ENCODE data around the gene NEAT1. TPM values are rescaled to one million over a fixed set of nuclear protein-coding genes. Genes with fewer than 3 reads are reported as not detected.
A peak's percentile ranks its signal among the peaks of the same experiment; 100 is the strongest.

The NEAT1 gene
- total and polyA plus RNA-seq, 11 donors, result 17.0 to 760 (median 507) TPM

DNA sequence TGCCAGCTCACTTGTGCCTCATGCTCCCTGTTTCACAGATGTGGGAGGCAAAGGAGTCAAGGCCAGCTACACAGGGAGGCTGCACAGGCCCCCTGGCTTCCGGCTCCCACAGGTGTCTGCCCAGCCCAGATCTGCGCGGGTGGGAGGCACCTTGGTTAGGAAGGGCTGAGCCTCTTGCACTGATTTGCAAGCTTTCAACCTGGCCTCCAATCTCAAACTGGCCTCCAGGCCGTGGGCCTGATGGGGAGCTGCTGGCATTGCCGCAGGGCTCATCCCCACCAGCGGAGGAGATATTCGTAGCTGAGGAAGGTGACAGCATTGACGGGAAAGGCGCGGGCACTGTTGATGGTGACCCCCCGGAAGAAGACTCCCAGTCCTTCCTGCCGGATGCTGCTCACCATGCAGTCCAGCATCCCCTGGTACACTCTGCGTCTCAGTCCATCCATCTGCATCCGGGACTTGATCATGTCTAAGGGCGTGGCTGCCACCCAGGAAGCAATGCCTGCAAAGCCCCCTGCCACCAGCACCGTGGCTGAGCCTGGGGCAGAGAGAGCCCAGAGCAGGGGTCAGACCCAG lies 46.4 kb upstream of the NEAT1 start:
- Histone ChIP-seq H3K9me3 (no peaks in the 10 kb centered on the region), H3K36me3 (no peaks in the 10 kb centered on the region), H3K4me3 (no peak overlapping the region), H3K4me1 (peaks cover 0 to 34% (median 18%) of the 10 kb centered on the region in 12 donors), H3K27ac (no peak overlapping the region), H3K27me3 (no peaks in the 10 kb centered on the region)
- intact Hi-C loops (cut with DNase I), result loop anchor here in 5 of 10 donors (5.0 to 10.0 kb wide), 4 partner anchors 91 to 219 kb away; partner anchors contain the start of gene KCNK7 (in 1 of the 5)
- TF ChIP-seq POLR2A (IDR thresholded peaks at IDR 0.05), result no peak
- TF ChIP-seq, protein P1, sequence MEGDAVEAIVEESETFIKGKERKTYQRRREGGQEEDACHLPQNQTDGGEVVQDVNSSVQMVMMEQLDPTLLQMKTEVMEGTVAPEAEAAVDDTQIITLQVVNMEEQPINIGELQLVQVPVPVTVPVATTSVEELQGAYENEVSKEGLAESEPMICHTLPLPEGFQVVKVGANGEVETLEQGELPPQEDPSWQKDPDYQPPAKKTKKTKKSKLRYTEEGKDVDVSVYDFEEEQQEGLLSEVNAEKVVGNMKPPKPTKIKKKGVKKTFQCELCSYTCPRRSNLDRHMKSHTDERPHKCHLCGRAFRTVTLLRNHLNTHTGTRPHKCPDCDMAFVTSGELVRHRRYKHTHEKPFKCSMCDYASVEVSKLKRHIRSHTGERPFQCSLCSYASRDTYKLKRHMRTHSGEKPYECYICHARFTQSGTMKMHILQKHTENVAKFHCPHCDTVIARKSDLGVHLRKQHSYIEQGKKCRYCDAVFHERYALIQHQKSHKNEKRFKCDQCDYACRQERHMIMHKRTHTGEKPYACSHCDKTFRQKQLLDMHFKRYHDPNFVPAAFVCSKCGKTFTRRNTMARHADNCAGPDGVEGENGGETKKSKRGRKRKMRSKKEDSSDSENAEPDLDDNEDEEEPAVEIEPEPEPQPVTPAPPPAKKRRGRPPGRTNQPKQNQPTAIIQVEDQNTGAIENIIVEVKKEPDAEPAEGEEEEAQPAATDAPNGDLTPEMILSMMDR (IDR thresholded peaks at IDR 0.05), result no peak
- DNase-seq (no peak), ATAC-seq (no peak)
- WGBS, 4 donors, result 81 to 92% (median 87%) methylated on average over 9 to 16 of the region's 16 CpGs

DNA sequence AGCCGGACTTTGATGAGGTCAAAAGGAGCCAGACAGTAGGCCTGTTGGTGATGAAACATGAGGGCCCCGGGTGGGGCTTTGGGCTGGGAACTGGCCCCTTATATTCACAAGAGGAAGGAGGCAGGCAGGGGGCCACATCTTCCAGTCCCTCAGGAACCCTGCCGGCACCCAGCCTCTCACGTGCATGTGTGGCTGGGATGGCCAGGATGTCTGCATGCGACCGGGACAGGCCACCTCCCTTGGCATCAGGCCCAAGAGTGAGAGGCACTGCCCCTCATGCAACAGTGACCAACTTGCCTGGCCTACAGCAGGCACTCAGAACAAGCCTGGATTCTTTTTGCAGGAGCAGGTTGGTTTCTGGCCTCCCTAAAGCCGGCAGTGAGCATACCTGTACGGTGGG lies 45.6 kb upstream of the NEAT1 start:
- DNase-seq, result peak in 2 of 5 donors; percentile 46 to 53
- H3K27me3 ChIP-seq, result no peaks in the 10 kb centered on the region
- H3K9me3 ChIP-seq, result no peaks in the 10 kb centered on the region
- ATAC-seq, result peak in 1 of 4 donors; percentile 3
- no peak for TF ChIP-seq POLR2A (IDR thresholded peaks at IDR 0.05)
- TF ChIP-seq, protein P1 (IDR thresholded peaks at IDR 0.05), result no peak
- no peak overlapping the region for H3K4me3 ChIP-seq
- peaks cover 0 to 34% (median 20%) of the 10 kb centered on the region in 12 donors for H3K4me1 ChIP-seq
- H3K27ac ChIP-seq, result peak overlapping the region in 3 of 12 donors; percentile 13 to 34 (median 15)
- H3K36me3 ChIP-seq, result no peaks in the 10 kb centered on the region
- WGBS, 4 donors, result 34 to 51% (median 42%) methylated on average over 7 to 8 of the region's 8 CpGs
- intact Hi-C loops (cut with DNase I), result loop anchor here in 5 of 10 donors (5.0 to 10.0 kb wide), 4 partner anchors 90 to 218 kb away; partner anchors contain the start of gene KCNK7 (in 1 of the 5)

DNA sequence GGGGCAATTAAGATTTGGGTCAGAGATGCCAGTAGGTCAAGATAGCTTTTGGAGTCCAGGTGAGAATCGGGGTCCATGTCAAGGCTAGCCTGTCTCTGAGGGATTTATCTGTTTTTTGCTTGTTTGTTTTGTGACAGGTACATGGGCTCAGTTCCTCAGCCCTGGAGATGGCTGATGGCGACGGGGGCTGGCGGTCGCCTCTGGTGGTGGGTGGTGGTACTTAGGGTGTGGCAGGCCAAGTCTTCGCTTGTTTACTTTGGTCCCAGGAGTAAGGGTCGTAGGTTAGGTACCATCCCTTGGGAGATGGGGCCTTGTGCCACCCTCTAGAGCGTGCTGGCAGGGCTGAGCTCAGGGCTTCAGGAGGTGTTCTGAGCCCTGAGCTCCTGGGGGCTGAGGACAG lies 44.8 kb upstream of the NEAT1 start:
- no peak for ATAC-seq

More for the DNA sequence above, 44.8 kb upstream of the NEAT1 start:
- TF ChIP-seq, protein P1 (IDR thresholded peaks at IDR 0.05), result no peak
- TF ChIP-seq POLR2A (IDR thresholded peaks at IDR 0.05), result no peak
- no peak for DNase-seq
- H3K9me3 ChIP-seq, result no peaks in the 10 kb centered on the region
- 91 to 94% (median 93%) methylated on average over 8 of the region's 8 CpGs for WGBS, 4 donors
- H3K36me3 ChIP-seq, result no peaks in the 10 kb centered on the region
- H3K27ac ChIP-seq, result peak overlapping the region in 1 of 12 donors; percentile 55
- peaks cover 0 to 39% (median 24%) of the 10 kb centered on the region in 12 donors for H3K4me1 ChIP-seq
- intact Hi-C loops (cut with DNase I), result loop anchor here in 5 of 10 donors (5.0 to 10.0 kb wide), 4 partner anchors 90 to 217 kb away; partner anchors contain the start of gene KCNK7 (in 1 of the 5)
- no peak overlapping the region for H3K4me3 ChIP-seq
- no peaks in the 10 kb centered on the region for H3K27me3 ChIP-seq
